ENCODE data around the gene GARIN3.
"Not testable (repeated sequence)": the region's sequence is repeated elsewhere in the genome, so short reads cannot be mapped to it uniquely, and the experiment has no call there.

The GARIN3 gene

GRCh38 chr5:157185122-157185521, 19.1 kb upstream of the GARIN3 start:
- not testable (repeated sequence) for DNase-seq (ENCODE audit: low spot score)

DNA sequence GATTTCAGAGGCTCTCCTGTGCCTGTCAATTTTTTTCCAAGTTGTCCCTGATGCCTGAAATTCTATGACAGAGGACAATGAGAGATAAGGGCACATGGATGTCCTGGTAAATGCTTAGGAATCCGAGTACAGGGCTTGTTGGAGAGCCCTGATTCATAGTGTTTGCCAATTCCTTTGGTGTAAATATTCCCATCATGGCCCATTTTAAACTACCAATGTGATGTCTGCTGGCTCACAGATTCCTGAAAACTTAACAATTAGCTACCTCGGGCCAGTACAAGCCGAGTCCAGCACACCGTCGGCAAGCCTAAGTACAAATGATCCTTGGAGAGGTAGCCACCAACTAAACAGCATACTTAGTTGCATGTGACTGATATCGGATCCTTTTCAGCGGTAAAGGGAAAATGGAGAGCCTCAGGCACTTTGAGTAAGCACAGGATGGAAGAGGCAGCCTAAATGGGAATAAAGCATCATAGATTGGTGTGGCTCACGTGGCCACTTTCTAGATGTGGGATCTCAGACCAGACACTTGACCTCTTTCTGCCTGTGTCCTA, 18.1 kb upstream of the GARIN3 start:
- no peak for DNase-seq (ENCODE audit: low spot score)

GRCh38 chr5:157182143-157182757, 16.2 kb upstream of the GARIN3 start:
- DNase-seq (ENCODE audit: low spot score), result no peak

- DNase-seq (ENCODE audit: low spot score), result no peak
Measured at GRCh38 chr5:157180374-157181264, 14.6 kb upstream of the GARIN3 start, which contains the start of gene ITK. Gene ITK, plus strand, starts transcription at chr5:157180840. Its CDS starts 138 bp downstream, at chr5:157180978.

- DNase-seq (ENCODE audit: low spot score), result no peak
Measured at GRCh38 chr5:157178966-157179365, 12.9 kb upstream of the GARIN3 start.

GRCh38 chr5:157177953-157178352, 11.9 kb upstream of the GARIN3 start:
- DNase-seq (ENCODE audit: low spot score), result no peak

- DNase-seq (ENCODE audit: low spot score), result no peak
Measured at GRCh38 chr5:157175071-157175612, 9.1 kb upstream of the GARIN3 start.

GRCh38 chr5:157172403-157172802, 6.3 kb upstream of the GARIN3 start:
- DNase-seq (ENCODE audit: low spot score), result no peak

GRCh38 chr5:157168286-157168685, 2.2 kb upstream of the GARIN3 start:
- no peak for DNase-seq (ENCODE audit: low spot score)

- DNase-seq (ENCODE audit: low spot score), result no peak
Measured at GRCh38 chr5:157167214-157167621, 1.2 kb upstream of the GARIN3 start.

DNA sequence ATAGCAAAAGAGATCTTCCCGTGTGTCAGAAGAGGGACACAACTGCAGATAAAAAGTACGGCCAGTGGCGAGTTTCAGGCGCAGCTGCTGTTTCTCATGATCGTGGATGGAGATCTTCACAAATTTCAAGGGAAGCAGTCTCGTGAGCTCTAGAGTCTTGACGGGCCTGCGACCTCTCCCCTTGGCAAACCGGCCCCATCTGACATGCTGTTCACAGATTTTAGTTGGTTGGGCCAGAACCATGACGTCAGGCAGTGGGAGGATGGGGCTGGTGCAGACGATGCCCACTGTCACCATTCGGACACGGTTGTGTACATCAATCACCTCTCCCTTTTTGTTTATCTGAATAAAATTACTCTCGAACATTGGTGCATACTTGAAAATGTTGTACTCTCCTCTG, 396 bp downstream of the GARIN3 start:
- no peak for DNase-seq (ENCODE audit: low spot score)

DNA sequence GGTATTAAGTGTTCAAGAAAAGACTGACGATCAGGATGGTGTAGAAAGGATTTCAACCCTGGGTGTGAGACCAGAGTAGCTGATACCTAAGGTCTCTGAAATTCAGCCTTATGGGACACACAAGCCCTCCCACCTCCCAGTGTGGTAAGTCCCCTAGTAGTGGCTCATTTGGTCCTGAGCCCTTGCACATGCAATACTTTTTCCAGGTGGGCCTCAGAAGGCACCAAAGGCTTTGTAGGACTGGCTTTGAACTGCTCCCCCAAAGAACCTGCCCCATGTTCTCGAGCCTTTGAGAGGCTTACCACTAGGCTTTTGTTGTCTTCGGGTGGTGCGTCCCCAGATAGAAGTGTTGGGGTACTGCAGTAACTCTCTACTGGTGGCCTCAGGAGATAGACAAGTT, 803 bp downstream of the GARIN3 start:
- no peak for DNase-seq (ENCODE audit: low spot score)

DNA sequence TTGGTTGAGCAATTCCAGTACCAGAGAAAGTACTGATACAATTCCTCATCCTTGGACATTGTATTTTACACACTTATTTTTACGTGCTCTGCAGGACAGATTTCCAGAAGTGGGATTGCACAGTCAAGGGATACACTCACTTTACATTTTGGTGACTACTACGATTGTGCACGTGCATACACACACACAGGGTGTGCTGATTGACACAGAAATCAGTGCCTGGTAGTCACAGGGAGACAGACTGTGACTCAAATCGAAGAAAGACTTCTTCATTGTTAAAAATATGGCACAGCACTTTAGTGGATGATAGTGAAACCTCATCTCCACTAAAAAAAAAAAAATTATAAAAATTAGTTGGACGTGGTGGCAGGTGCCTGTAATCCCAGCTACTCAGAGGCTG, 1.5 kb downstream of the GARIN3 start:
- DNase-seq (ENCODE audit: low spot score), result no peak

DNA sequence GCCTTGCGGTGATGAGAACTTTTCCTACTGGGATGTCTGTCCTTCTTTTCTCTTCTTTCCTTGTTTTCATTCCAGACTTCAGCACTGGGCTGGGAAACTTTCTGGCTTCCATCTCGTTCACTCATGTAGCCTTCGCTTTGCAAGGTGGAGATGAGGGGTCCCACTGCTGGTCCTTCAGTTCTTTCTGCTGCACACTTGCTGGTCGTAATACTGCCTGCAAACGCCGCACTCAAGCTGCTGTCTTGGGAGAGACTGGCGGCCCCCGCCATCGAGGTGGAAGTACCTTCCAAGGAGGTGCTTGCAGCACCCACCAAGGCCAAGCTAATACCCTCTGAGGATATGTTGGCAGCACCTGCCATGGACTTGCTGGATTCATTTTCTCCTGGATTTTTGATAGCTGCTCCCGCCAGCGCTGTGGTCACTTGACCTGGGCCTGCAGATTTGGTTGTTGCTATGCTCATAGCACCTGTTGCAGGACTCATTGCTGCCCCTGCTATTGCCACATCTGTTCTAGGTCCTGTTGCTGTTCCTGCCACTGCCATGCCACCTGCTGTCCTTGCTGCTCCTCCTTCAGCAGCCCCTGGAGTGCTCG, 3.0 kb downstream of the GARIN3 start:
- DNase-seq (ENCODE audit: low spot score), result no peak

GRCh38 chr5:157161996-157162395, 4.1 kb downstream of the GARIN3 start:
- DNase-seq (ENCODE audit: low spot score), result no peak

DNA sequence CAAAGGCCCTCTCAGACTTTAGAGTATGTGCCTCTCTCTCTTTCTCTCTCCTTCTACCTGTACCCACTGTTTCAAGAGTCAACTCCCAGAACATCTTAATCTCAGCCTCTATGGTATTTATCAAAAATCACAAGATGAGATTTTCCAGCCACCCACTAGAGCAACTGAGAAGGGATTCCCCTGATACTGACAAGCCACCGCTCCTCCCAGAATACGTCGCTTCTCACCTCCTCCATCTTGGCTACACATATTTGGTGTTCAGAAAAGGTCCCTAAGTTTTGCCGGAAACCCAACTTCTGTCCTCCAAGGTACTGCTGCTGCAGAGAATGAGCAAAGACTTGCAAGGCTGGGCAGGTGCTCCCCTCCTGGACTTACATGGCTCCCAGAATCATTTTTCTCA, 6.1 kb downstream of the GARIN3 start:
- DNase-seq (ENCODE audit: low spot score), result no peak

GRCh38 chr5:157159209-157159751, 6.8 kb downstream of the GARIN3 start:
- no peak for DNase-seq (ENCODE audit: low spot score)

- no peak for DNase-seq (ENCODE audit: low spot score)
Measured at GRCh38 chr5:157157293-157157891, 8.7 kb downstream of the GARIN3 start.

GRCh38 chr5:157155297-157155696, 10.8 kb downstream of the GARIN3 start:
- no peak for DNase-seq (ENCODE audit: low spot score)

DNA sequence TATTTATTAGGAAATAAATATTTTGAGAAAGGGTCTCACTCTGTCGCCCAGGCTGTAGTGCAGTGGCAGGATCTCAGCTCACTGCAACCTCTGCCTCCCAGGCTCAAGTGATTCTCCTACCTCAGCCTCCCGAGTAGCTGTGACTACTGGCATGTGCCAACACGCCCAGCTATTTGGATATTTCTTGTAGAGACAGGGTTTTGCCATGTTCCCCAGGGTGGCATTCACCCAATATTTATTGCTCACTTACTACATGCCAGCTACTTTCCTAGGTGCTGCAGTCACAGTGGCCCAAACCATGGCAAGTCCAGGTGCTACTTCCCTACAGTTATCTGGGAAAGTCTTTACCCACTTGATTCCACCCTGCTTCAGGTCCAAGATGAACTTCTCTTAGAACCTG, 15.1 kb downstream of the GARIN3 start:
- DNase-seq (ENCODE audit: low spot score), result no peak

DNA sequence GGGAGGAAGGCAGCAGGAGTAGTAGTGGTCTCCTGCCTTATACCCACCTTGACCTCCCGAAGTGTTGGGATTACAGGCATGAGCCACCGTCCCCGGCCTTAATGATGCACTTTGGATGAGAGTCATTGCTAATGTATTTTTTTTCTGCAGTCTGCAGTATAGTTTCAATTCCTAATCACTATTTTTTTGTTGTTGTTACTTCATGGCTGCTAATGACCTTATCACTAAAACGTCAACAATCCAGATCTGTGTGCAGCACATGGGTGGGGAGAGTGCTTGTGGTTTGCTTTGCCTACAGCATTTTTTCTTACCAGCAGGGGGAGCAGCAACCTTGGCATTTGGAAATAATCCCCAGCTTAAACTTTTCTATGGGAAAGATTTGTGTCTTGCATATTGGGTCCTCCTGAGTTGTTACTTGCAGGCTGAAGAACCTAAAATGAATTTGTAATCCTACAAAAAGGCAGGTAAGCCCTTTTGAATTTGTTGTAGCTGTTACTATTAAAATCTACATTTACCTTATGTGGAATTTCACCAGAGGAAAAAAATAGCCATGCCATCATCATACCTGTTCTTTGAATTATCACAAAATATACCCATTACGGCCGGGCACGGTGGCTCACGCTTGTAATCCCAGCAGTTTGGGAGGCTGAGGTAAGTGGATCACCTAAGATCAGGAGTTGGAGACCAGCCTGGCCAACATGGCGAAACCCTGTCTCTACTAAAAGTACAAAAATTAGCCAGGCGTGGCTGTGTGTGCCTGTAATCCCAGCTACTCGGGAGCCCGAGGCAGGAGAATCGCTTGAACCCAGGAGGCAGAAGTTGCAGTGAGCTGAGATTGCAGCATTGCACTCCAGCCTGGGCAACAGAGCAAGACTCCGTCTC, 17.1 kb downstream of the GARIN3 start:
- DNase-seq (ENCODE audit: low spot score), result peak; percentile 82

Data from hematopoietic multipotent progenitor cell treated with erythropoietin and hydrocortisone succinate and interleukin-3 and kit ligand, for 17 days (in vitro differentiated cells).